Measurements from ENCODE around the gene TIAM1.

DNA sequence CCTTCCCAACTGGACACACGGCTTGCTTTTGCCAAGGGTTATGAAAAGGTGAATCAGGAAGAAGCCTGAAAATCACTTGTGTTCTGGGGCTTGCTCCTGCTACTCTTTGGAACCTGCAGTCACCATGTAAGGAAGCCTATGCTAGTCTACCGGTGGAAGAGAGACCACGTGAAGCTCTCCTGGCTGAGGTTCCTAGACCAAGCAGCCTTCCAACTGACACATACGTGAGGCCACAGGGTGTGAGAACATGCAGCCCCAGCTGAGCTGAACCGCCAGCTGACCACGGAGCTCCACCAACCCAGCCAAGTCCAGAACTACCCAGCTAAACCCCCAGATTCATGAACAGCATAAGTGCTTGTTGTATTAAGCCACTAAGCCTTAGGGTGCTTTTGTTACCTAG lies 233.0 kb downstream of the TIAM1 start:
- TF ChIP-seq EZH2 (IDR thresholded peaks at IDR 0.05; ENCODE audit: insufficient read depth, low read length) = no peak
- TF ChIP-seq, protein P1, sequence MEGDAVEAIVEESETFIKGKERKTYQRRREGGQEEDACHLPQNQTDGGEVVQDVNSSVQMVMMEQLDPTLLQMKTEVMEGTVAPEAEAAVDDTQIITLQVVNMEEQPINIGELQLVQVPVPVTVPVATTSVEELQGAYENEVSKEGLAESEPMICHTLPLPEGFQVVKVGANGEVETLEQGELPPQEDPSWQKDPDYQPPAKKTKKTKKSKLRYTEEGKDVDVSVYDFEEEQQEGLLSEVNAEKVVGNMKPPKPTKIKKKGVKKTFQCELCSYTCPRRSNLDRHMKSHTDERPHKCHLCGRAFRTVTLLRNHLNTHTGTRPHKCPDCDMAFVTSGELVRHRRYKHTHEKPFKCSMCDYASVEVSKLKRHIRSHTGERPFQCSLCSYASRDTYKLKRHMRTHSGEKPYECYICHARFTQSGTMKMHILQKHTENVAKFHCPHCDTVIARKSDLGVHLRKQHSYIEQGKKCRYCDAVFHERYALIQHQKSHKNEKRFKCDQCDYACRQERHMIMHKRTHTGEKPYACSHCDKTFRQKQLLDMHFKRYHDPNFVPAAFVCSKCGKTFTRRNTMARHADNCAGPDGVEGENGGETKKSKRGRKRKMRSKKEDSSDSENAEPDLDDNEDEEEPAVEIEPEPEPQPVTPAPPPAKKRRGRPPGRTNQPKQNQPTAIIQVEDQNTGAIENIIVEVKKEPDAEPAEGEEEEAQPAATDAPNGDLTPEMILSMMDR (IDR thresholded peaks at IDR 0.05; ENCODE audit: insufficient read depth, low read depth, low read length) = no peak
